ENCODE results near the gene SNED1.
A peak's percentile ranks its signal among the peaks of the same experiment; 100 is the strongest.

SNED1 gene

DNA sequence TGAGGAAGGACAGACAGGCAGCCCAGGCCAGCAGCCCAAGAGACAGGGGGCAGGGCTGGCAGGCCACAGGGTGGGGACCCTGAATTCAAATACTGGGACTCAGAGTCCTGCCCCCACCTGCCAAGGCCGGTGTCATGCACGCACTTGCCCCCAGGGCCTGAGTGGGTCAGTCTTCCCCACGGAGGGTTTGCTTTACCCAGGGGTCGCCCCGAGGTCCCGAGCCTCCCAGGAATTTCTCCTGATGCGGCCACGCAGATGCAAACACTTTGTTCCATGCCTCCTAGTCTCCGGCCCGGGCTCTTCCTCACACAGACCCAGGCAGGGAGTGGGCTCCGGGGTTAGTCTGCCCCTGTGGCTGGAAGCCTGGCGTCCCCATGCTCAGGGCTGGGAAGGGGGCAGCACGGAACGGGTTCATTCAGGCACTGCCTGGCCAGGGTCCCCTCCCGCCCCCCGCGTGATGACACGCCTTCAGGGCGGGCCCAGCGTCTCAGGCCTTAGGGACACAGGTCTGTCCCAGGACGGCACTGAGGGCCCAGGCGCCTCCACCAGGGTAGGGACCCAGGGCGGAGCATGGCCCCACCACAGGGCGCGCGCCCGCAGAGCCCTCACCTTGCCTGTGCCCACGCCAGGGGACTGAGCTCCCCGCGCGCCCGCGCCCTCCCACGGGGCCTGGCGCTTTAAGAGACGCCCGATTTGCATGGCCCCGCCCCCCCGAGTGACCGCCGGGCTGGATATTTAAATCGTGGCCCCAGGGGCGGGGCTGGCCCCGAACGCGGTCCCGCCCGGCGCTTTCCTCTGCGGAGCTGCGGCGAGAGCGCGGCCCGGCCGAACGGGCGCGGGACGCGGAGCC lies at the start of gene SNED1:
Gene SNED1 (plus strand): TSS at position 763 of the 850 bp plus-strand sequence. CDS start 220 bp downstream, outside the sequence.
- peak; percentile 61 for DNase-seq

DNA sequence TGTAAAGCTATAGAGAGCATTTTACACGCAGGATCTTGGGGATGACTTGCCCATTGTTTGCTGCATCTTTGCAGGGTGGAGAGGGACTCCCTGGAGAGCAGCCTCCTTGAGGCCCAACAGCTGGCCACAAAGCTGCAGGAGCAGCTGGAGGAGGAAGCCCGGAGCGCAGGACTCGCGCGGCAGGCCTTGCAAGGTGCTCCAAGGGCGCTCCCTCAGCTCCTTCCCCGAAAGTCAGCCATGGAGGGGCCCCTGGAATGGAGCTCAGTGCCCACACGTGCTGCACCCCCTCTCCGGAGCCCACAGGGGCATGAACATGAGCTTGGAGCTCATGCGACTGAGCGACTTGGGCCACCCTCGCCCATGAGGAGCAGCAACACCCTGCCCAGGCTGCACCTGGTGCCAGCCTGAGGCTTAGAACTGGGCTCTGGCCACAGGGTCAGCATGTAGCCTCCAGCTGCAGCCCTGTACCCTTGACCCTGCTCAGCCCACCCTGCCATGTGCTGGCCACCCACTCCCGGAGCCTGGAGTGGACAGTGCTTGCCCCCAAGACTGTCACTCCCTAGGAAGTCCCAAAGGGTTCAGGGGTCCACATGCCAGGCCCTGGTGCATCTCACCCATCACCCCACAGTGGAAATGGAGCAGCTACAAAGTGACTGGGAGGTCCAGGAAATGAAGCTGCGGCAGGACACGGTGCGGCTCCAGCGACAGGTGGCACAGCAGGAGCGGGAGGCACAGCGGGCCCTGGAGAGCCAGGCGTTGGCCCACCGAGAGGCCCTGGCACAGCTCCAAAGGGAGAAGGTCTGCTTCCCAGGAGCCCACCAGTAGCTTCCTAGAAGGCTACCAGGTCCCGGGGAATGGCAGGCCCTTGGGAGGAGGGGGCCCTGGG lies 49.3 kb upstream of the SNED1 start:
- DNase-seq = no peak

- no peak for DNase-seq
These were observed 48.4 kb upstream of the SNED1 start for GRCh38 chr2:240949791-240950705.

GRCh38 chr2:240951045-240951594 lies 47.3 kb upstream of the SNED1 start:
- DNase-seq = no peak

DNA sequence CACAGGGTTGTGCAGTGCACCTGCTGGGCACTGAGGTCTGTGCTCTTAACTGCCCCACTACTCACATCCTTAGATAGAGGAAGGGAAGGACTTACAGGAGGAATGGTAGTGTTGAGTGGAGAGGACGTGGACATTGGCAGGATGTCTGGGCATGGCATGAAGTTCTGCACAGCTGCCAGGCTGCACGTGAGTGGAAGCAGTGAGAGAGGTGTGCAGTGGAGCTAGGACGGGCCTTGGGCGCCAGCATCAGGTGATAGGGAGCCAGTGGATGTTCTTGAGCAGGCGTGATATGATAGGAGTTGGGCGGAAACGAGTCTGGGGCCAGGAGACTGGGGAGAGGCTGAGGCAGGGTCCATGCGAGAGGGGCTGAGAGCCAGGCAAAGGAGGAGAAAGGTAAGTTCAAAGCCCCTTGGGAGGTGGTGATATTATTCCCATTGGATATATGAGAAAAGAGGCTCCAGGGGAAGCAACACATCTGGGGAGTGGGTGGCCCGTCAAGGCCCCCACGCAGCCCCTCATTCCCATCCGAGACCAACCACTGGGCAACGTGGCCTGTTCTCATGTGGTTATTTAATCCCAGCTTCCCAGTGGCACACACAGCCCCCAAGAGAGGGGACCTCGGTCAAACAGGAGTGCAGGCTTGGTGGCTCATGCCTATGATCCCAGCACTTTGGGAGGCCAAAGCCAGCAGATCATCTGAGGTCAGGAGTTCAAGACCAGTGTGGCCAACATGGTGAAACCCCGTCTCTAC lies 45.7 kb upstream of the SNED1 start:
- no peak for DNase-seq

DNA sequence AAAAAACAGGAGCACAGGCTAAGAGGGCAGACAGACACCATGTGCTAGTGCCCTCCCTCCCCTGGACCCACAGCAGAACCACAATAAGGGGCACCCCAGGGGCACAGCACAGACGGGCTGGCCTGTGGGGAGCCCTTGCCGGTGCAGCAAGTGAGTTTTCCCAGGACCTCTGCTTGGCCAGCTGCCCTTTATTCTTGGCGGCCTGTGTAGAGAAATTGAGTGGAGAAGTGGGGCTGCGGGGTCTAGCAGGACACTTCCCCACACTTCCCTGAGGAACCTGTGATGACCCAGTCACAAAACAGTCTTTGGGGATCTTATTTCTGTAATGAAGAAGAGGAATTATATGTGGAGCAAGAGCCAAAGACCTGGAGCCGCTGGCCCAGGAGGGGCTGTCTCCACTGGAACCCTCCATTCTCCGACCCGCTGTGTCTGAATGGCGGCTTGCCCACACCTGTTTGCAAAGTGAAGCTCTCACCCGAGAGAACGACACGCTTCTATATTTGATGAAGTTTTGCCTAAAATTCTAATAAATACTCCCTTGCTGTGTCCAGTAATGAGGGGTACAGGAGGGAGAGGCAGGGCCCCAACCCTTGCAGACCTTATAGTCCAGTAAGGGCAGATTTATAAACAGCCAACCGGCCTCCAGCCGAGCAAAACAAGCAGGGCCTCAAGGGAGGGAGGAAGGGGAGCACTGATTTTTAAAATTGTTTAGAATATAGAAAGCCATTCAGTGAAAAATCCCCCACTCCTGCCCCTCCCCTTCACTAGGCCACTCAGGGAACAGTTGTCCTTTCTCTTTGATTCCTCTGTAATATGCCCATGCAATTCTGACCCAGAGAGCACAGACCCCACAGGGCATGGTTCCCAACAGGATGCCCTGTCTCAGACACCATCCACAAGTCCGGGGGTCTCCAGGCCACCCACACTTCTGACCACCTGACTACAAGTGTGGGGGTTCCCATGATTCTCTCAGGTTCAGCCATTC lies 44.7 kb upstream of the SNED1 start:
- DNase-seq = no peak

DNA sequence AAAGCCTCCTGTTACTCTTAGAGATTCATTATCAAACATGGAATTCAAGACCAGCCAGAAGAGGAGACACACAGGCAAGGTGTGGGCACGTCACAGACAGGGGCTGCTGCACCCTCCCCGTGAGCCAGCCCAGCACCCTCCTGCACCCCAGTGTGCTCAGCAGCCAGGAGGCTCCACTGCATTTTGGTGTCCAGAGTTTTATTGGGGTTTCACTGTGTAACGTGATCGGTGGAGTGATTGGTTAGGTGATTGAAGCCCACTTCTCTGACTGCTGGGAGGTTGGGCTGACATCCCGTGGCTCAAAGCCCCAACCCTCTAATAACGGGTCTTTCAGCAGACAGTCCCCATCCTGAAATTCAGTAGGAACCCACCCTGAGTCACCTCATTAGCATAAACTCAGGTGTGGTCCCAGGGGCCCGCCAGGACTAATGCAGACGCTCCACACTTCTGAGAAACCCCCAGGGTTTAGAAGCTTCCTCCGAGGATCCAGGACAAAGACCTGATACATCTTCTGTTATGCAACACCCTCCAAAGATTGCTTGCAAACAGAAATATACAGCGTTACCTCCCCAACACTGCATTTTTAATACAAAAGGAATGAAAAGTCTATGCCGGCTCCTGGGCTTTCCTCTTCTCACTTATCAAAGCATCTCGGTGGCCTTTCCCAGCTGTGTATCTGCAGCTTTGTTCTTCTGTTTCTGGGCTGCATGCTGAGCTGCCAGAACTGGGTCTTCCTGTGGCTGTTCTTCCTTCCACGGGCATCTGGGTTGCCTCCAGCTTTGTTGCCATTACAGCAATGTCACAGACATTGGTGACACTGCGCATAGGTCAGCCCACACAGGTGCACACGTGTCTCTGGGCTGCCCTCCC lies 43.7 kb upstream of the SNED1 start:
- no peak for DNase-seq

DNA sequence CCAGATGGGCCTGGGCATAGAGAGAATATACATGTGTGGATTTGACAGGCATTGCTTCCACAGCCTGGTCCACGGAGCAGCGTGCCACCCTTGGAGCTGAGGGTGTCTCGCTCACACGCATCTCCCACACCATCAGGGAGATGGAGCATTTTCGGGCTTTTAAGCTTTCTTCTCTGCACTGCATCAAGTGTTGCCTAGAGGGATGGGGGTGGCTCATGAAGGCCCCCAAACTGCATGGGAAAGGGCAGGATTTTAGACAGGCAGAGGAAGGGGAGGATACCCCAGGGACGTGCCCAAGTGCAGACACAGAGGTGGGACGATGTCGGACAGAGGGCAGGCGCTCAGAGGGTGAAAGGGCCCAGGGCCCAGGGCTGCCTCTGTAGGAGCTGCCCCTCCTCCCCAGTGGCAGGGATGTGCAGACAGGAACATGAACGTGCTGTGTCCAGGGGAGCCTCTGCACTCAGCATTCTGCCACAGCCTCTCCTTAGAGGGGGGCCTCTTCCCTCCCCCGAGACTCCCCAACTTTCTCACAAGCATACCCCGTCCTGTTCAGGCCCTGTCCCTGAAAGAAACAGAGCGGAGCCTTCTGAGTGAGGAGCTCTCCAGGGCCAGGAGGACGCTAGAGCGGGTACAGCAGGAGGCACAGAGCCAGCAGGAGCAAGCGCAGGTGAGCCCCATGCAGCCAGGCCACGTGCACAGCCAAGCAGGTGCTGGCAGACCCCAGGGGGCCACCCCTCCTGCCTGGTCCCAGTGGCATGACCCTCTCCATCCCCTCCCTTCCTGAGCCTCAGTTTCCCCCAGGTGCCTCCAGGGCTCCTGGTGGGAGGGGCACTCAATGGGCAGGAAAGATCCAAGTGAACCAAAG lies 42.9 kb upstream of the SNED1 start:
- DNase-seq = no peak

DNA sequence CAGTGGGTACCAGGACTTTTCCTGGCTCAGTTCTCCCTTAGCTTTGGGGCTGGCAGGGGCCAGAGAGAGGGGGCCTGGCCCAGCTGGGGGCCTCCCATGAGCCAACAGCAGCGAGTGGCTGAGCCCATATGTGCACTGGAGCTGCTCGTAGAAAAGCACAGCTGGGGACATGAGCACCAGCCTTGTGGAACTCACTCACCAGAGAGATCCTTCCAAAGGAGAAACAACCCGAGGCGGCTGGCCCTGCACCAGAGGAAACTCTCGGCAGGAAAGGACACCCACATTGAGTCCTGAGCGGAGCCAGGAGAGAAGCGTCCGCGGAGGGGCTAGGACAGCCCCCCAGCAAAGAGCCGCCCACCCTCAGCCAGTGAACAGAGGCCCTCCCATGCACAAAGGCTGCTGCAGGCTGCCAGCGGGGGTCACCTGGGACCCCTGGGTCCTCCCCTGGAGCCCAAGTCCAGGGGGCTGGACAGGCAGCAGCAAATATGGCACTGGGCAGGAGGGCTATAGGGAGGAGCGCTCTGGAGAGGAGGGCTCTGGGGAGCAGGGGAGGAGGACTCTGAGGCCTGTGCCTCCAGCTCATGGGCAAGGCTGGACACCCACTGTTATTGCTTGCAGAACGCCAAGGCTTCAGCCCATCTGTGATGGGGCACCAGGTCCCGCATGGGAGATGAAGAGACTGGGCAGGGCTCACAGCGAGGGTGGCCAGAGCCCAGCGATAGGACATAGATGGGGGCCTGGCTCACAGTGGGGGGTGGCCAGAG lies 42.1 kb upstream of the SNED1 start:
- no peak for DNase-seq

- no peak for DNase-seq
These were observed 41.3 kb upstream of the SNED1 start for GRCh38 chr2:240956935-240957655.

- DNase-seq = peak; percentile 19
These were observed 40.6 kb upstream of the SNED1 start for GRCh38 chr2:240957656-240958365.

GRCh38 chr2:240958366-240959213 lies 39.8 kb upstream of the SNED1 start:
- no peak for DNase-seq

DNA sequence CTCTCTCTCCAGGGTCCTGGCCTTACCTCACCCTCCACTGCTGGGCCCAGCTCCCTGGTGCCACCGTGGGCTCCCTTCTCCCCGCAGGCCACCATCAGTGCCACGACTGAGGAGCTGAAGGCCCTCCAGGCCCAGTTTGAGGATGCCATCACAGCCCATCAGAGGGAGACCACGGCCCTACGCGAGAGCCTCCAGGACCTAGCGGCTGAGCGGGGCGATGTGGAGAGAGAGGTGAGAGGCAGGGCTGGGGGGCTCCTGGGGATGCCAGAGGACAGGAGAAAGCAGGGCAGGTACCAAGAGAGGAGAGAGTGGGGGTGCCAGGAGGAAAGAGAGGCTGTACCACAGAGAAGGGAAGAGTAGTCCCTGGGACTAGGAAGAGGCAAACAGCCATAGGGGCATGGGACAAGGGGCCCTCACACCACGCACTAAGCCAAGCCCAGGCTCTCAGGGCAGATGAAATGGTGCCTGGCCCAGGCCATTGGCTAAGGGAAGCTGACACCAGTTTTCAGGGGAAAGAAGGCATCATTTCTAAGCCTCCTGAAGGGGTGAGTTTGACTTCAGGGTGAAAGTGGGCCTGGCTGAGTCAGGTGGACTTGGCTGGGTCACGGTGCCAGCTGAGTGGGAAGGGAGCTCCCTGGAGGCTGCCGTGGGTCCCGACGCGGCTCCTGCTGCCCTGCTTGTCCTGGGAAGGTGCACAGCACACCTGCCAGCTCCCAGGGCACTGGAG lies 39.0 kb upstream of the SNED1 start:
- no peak for DNase-seq

- no peak for DNase-seq
These were observed 38.5 kb upstream of the SNED1 start for GRCh38 chr2:240959941-240960308.
